H1 (cell line): ENCODE data around the gene GNLY. TPM values are rescaled to one million over a fixed set of nuclear protein-coding genes. Genes with fewer than 3 reads are reported as not detected.

Experiments used
- CTCF ChIA-PET: fragments of 300-600 bp; sonication (Branson Sonifier 250); formaldehyde crosslinking; loops from one replicate; lab custom pipeline; 2021; ENCODE audit not compliant: partially characterized antibody; lab: Charles Lee
- POLR2A ChIA-PET: fragments of 300-600 bp; sonication (Branson Sonifier 250); formaldehyde crosslinking; loops from one replicate; lab custom pipeline; 2021; ENCODE audit warnings: inconsistent platforms; ENCODE audit not compliant: partially characterized antibody; lab: Charles Lee
- DNase-seq, 2 experiments: peaks; one replicate each; pipeline versions ENCODE4 v3.0.0 to v3.0.0-alpha.2; 2010 to 2022; ENCODE audit warnings: low spot score in 2 of 2, low read depth in 1 of 2, mixed read lengths in 1 of 2
- FAIRE-seq: peaks from 2 replicates; lab custom pipeline; 2011; peaks lifted over from hg19 to GRCh38; lab: Jason Lieb, UNC
- H2AFZ ChIP-seq: 2 replicates; pipeline ENCODE4 v1.8.1; 2012; ENCODE audit warnings: low read length, inconsistent platforms
- H2AK5ac ChIP-seq: 2 replicates; pipeline ENCODE4 v1.6.1; 2013; ENCODE audit warnings: low read depth, low read length
- H2BK120ac ChIP-seq: replicated peaks from 2 replicates; pipeline ENCODE3; 2013; ENCODE audit warnings: low read depth, low read length, inconsistent platforms
- H2BK12ac ChIP-seq: 2 replicates; pipeline ENCODE4 v1.6.1; 2013; ENCODE audit warnings: low read depth, low read length
- H2BK15ac ChIP-seq: 2 replicates; pipeline ENCODE4 v1.6.1; 2013; ENCODE audit warnings: low read length
- H2BK20ac ChIP-seq: 2 replicates; pipeline ENCODE4 v1.6.1; 2013; ENCODE audit warnings: low read length
- H2BK5ac ChIP-seq: 2 replicates; pipeline ENCODE4 v1.6.1; 2013; ENCODE audit warnings: low read depth, low read length
- H3K14ac ChIP-seq: 2 replicates; pipeline ENCODE4 v1.6.1; 2013; ENCODE audit warnings: inconsistent platforms; ENCODE audit not compliant: insufficient read length
- H3K18ac ChIP-seq: 2 replicates; pipeline ENCODE4 v1.6.1; 2013; ENCODE audit warnings: low read length; ENCODE audit errors: extremely low read depth
- H3K23ac ChIP-seq: 2 replicates; pipeline ENCODE4 v1.6.1; 2013; ENCODE audit warnings: inconsistent platforms; ENCODE audit not compliant: insufficient read length
- H3K23me2 ChIP-seq: 2 replicates; pipeline ENCODE4 v1.6.1; 2013; ENCODE audit warnings: low read depth, low read length
- H3K27ac ChIP-seq: 2 replicates; pipeline ENCODE4 v1.6.1; 2011; ENCODE audit warnings: low read depth, low read length, inconsistent platforms
- H3K27me3 ChIP-seq, 4 experiments: replicated peaks in 1 of 4; 1 replicate in 1 of 4; 2 replicates in 3 of 4; pipeline versions ENCODE4 v1.6.1 to v1.8.1; 2011 to 2013; ENCODE audit warnings: low read length in 3 of 4, mild to moderate bottlenecking in 3 of 4, inconsistent platforms in 2 of 4, mixed read lengths in 2 of 4, moderate library complexity in 1 of 4; ENCODE audit not compliant: control insufficient read depth in 3 of 4, insufficient read depth in 3 of 4; ENCODE audit errors: extremely low read depth in 1 of 4
- H3K36me3 ChIP-seq, 4 experiments: 2 replicates each; pipeline versions ENCODE4 v1.6.1 to v1.8.1; 2011 to 2013; ENCODE audit warnings: mild to moderate bottlenecking in 4 of 4, low read length in 3 of 4, moderate library complexity in 2 of 4, control low read depth in 1 of 4, inconsistent platforms in 1 of 4; ENCODE audit not compliant: insufficient read depth in 4 of 4, control insufficient read depth in 2 of 4
- H3K4ac ChIP-seq: replicated peaks from 2 replicates; pipeline ENCODE3; 2013; ENCODE audit warnings: low read length, low read depth, mixed read lengths, inconsistent platforms; ENCODE audit not compliant: insufficient read length
- H3K4me1 ChIP-seq, 4 experiments: replicated peaks in 1 of 4; 1 replicate in 1 of 4; 2 replicates in 3 of 4; pipeline versions ENCODE4 v1.6.1 to v1.8.1; 2011 to 2013; ENCODE audit warnings: low read length in 3 of 4, inconsistent platforms in 2 of 4, mixed read lengths in 1 of 4; ENCODE audit not compliant: insufficient read depth in 4 of 4, control insufficient read depth in 3 of 4
- H3K4me2 ChIP-seq, 2 experiments: 2 replicates each; pipeline versions ENCODE4 v1.6.1 to v1.8.1; 2011 to 2013; ENCODE audit warnings: low read depth in 2 of 2, low read length in 2 of 2, control low read depth in 1 of 2, inconsistent platforms in 1 of 2, mild to moderate bottlenecking in 1 of 2; ENCODE audit not compliant: insufficient read depth in 1 of 2
- H3K4me3 ChIP-seq, 4 experiments: fragments of 200-600, 300-600 bp in 1 of 4; sonication (generic), shearing (Covaris generic), sonication (Bioruptor Twin) in 1 of 4; 2 replicates each; pipeline versions ENCODE4 v1.5.1 to v1.8.1; 2011 to 2016; ENCODE audit warnings: low read length in 4 of 4, low read depth in 3 of 4, control low read depth in 2 of 4, inconsistent platforms in 2 of 4, mild to moderate bottlenecking in 2 of 4, mixed read lengths in 1 of 4, moderate library complexity in 1 of 4; ENCODE audit not compliant: insufficient read depth in 2 of 4; ENCODE audit errors: extremely low read depth in 1 of 4
- H3K56ac ChIP-seq: replicated peaks from 2 replicates; pipeline ENCODE3; 2013; ENCODE audit warnings: low read depth, mild to moderate bottlenecking, mixed read lengths, low read length, inconsistent platforms; ENCODE audit not compliant: insufficient read length
- H3K79me1 ChIP-seq: 2 replicates; pipeline ENCODE4 v1.6.1; 2013; ENCODE audit warnings: low read depth, low read length, control low read depth
- H3K79me2 ChIP-seq, 2 experiments: 2 replicates each; pipeline versions ENCODE4 v1.6.1 to v1.8.1; 2012 to 2013; ENCODE audit warnings: low read length in 2 of 2, mild to moderate bottlenecking in 2 of 2, inconsistent platforms in 1 of 2; ENCODE audit not compliant: insufficient read depth in 2 of 2, control insufficient read depth in 1 of 2
- H3K9ac ChIP-seq, 4 experiments: replicated peaks in 1 of 4; 1 replicate in 1 of 4; 2 replicates in 3 of 4; pipeline versions ENCODE4 v1.6.1 to v1.8.1; 2011 to 2013; ENCODE audit warnings: low read depth in 3 of 4, low read length in 3 of 4, control low read depth in 2 of 4, mild to moderate bottlenecking in 2 of 4, moderate library complexity in 2 of 4, inconsistent platforms in 1 of 4; ENCODE audit errors: extremely low read depth in 1 of 4
- H3K9me3 ChIP-seq, 2 experiments: 2 replicates each; pipeline versions ENCODE4 v1.6.1 to v1.8.1; 2012 to 2013; ENCODE audit warnings: mild to moderate bottlenecking in 2 of 2, moderate library complexity in 2 of 2, control low read depth in 1 of 2, inconsistent platforms in 1 of 2, low read depth in 1 of 2, low read length in 1 of 2, mixed read lengths in 1 of 2; ENCODE audit not compliant: insufficient read depth in 2 of 2
- H4K20me1 ChIP-seq, 2 experiments: replicated peaks in 1 of 2; 2 replicates each; pipeline versions ENCODE3 to v1.8.1; 2011 to 2013; ENCODE audit warnings: inconsistent platforms in 2 of 2, low read length in 2 of 2, mild to moderate bottlenecking in 1 of 2; ENCODE audit not compliant: insufficient read depth in 2 of 2, control insufficient read depth in 1 of 2
- H4K5ac ChIP-seq: 2 replicates; pipeline ENCODE4 v1.6.1; 2013; ENCODE audit warnings: low read length, low read depth, mixed read lengths, inconsistent platforms; ENCODE audit not compliant: insufficient read length
- H4K8ac ChIP-seq: 2 replicates; pipeline ENCODE4 v1.8.0; 2013; ENCODE audit warnings: mild to moderate bottlenecking, moderate library complexity, low read length, inconsistent platforms; ENCODE audit not compliant: insufficient read depth; ENCODE audit errors: extremely low read depth
- H4K91ac ChIP-seq: replicated peaks from 2 replicates; pipeline ENCODE3; 2013; ENCODE audit warnings: low read length, mixed read lengths, inconsistent platforms; ENCODE audit not compliant: insufficient read length
- EP300 ChIP-seq, 2 experiments: IDR thresholded peaks; 1 replicate in 1 of 2; 2 replicates in 1 of 2; pipeline ENCODE4 v1.6.1; 2011 to 2012; ENCODE audit warnings: low read depth in 2 of 2, low read length in 2 of 2, mild to moderate bottlenecking in 2 of 2, borderline replicate concordance in 1 of 2, inconsistent platforms in 1 of 2, moderate library complexity in 1 of 2
- HDAC6 ChIP-seq: IDR thresholded peaks from one replicate; pipeline ENCODE4 v1.7.1; 2012; ENCODE audit warnings: low read depth, mild to moderate bottlenecking, inconsistent platforms, low read length, moderate library complexity
- NANOG ChIP-seq: IDR thresholded peaks from 2 replicates; pipeline ENCODE4 v1.6.1; 2011; ENCODE audit warnings: low read length, low read depth, mild to moderate bottlenecking, inconsistent platforms; ENCODE audit not compliant: insufficient read depth, poor library complexity, severe bottlenecking
- POLR2AphosphoS5 ChIP-seq: IDR thresholded peaks from 2 replicates; pipeline ENCODE4 v1.6.1; 2011; ENCODE audit warnings: low read depth, low read length
- TAF7 ChIP-seq: optimal IDR thresholded peaks from 2 replicates; pipeline ENCODE3; 2011; ENCODE audit warnings: low read depth, mild to moderate bottlenecking, inconsistent platforms, low read length, moderate library complexity, borderline replicate concordance
- ZNF274 ChIP-seq: IDR thresholded peaks from 2 replicates; pipeline ENCODE4 v1.7.0; 2012; ENCODE audit warnings: low read length, borderline replicate concordance; ENCODE audit errors: extremely low read depth
- WGBS, 2 experiments: shearing (Covaris generic) in 1 of 2; methylation state at CpG; one replicate each; pipeline versions ENCODE4 v1.1.6 to v1.1.7; 2013 to 2015; ENCODE audit warnings: low lambda C conversion rate in 2 of 2, mixed read lengths in 2 of 2, inconsistent platforms in 1 of 2, low coverage in 1 of 2, missing lambda C conversion rate in 1 of 2; ENCODE audit not compliant: insufficient replicate concordance in 2 of 2, insufficient coverage in 1 of 2, insufficient read length in 1 of 2; ENCODE audit errors: extremely low coverage in 1 of 2, missing lambda C conversion rate in 1 of 2; 5-methylcytosine and 5-hydroxymethylcytosine counted together
- polyA plus RNA-seq, 7 experiments: library from polyadenylated mRNA; depleted of rRNA in 3 of 7; stranded (reverse) in 5 of 7; unstranded in 2 of 7; fragments of >200 nt in 5 of 7; fragments of 200-250 nt in 2 of 7; gene quantifications; 1 replicate in 5 of 7; 2 replicates in 1 of 7; 4 replicates in 1 of 7; pipeline versions ENCODE4 v1.2.1 to v1.2.3, GENCODE V29; 2011 to 2013; ENCODE audit warnings: missing spikeins in 2 of 7, mixed read lengths in 2 of 7
- total RNA-seq: library from RNA; stranded (reverse); fragmentation: NEBNext Ultra II Directional; extraction: Animal tissue kit (Norgen Biotek cat#: 25700); gene quantifications from 2 replicates; pipeline ENCODE4 v1.2.1, GENCODE V29; 2021

The GNLY gene
- total and polyA plus RNA-seq, 2 of the 8 experiments (the other 6 are each of a cell fraction or from before 2014, with no cell fraction given): 0.03 TPM; not detected in 1

DNA sequence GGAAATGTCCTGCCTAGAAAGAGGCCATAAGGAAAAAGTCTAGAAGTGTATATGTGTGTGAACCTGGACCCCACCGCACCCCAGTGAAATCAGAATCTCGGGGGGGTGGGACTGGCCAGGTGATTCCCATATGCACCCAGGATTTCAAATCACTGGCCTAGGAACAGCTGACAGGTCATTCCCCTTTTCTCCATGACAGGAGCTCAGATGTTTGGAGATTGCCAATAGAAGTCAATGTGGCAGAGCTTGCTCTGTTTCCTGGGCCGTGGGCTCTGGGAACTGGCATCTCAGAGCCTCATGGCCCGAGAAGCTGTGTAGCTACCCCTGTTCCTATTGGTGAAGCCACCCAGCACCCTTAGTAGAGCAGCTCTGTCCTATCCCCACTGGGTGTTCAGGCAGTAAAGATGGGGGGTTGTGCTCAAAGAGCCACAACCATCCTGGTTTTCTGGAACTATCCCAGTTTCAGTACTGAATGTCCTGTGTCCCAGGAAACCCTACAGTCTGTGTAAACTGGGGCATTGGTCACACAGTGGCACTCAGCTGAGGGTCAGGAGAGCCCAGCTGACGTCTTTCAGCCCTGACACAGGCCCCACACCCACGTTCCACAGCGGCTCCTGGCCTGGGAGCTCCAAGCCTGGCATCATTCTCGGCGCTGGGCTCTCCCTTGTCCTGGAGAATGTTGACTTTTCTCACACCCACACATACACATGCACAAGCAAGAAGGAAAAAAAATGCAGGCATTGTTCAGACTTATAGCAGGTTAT, 18.9 kb downstream of the GNLY start:
- Histone ChIP-seq H2AFZ (no peak overlapping the region), H2BK12ac (no peak overlapping the region), H4K20me1 (no peaks in the 10 kb centered on the region), H4K5ac (no peak overlapping the region), H3K9me3 (no peaks in the 10 kb centered on the region), H3K4me2 (no peak overlapping the region), H3K23ac (no peak overlapping the region), H2BK15ac (no peak overlapping the region), H3K4me1 (no peaks in the 10 kb centered on the region; a peak in 1 of 7 replicates), H2BK20ac (no peak overlapping the region), H2BK120ac (no peak overlapping the region), H3K36me3 (no peaks in the 10 kb centered on the region), H3K4me3 (no peak overlapping the region), H3K18ac (no peak overlapping the region), H3K9ac (no peak overlapping the region), H3K79me1 (no peaks in the 10 kb centered on the region), H4K91ac (no peak overlapping the region), H3K79me2 (no peaks in the 10 kb centered on the region), H4K8ac (no peak overlapping the region), H3K27ac (no peak overlapping the region), H2AK5ac (no peak overlapping the region), H3K56ac (no peak overlapping the region), H3K4ac (no peak overlapping the region), H2BK5ac (no peak overlapping the region), H3K14ac (no peak overlapping the region), H3K27me3 (no peaks in the 10 kb centered on the region; a peak in 1 of 7 replicates), H3K23me2 (no peaks in the 10 kb centered on the region)
- ChIA-PET CTCF (interaction anchor here (0.6 to 2.2 kb wide), 13 partner anchors 10 to 123 kb away, joined by 3 to 7 read pairs (median 3); no protein-coding TSS in a partner anchor), POLR2A (interaction anchor here (1.3 kb wide), 1 partner anchor 61 kb away, joined by 3 read pairs; no protein-coding TSS in a partner anchor)
- DNase-seq (no peak), FAIRE-seq (no peak)
- 84% methylated on average over 9 of the region's 9 CpGs; no CpG with 5 or more reads in 1 of the 2 experiments for WGBS, 2 experiments
- no peak for TF ChIP-seq TAF7
- no peak for TF ChIP-seq HDAC6
- TF ChIP-seq ZNF274: no peak
- TF ChIP-seq NANOG: no peak
- TF ChIP-seq EP300 (IDR thresholded peaks at IDR 0.05; ENCODE audit: borderline replicate concordance in 1 of 2, low read depth in 2 of 2, low read length in 2 of 2): no peak
- TF ChIP-seq POLR2AphosphoS5: no peak
